ENCODE data around the gene ACTMAP.

ACTMAP gene

GRCh38 chr19:40717880-40718773, 32.1 kb downstream of the ACTMAP start:
- DNase-seq, result no peak

GRCh38 chr19:40717325-40717879, 32.9 kb downstream of the ACTMAP start:
- Histone ChIP-seq H3K36me3 (no peaks in the 10 kb centered on the region), H3K4me3 (ENCODE audit: low read depth, low read length) (peak overlapping the region; percentile 84), H3K4me1 (peaks cover 4% of the 10 kb centered on the region; the same call in 1 of the 2 replicates), H3K27me3 (no peaks in the 10 kb centered on the region), H3K9me3 (no peaks in the 10 kb centered on the region)
- TF ChIP-seq CTCF (IDR thresholded peaks at IDR 0.05; ENCODE audit: low read depth, low read length), result no peak
- no peak for DNase-seq

More at GRCh38 chr19:40717880-40718773, 32.1 kb downstream of the ACTMAP start:
- Histone ChIP-seq H3K4me1 (peaks cover 4% of the 10 kb centered on the region; the same call in 1 of the 2 replicates), H3K9me3 (no peaks in the 10 kb centered on the region), H3K27me3 (no peaks in the 10 kb centered on the region), H3K4me3 (ENCODE audit: low read depth, low read length) (peak overlapping the region; percentile 84), H3K36me3 (no peaks in the 10 kb centered on the region)
- TF ChIP-seq CTCF (IDR thresholded peaks at IDR 0.05; ENCODE audit: low read depth, low read length), result no peak

GRCh38 chr19:40716482-40717324, 33.6 kb downstream of the ACTMAP start, which contains the start of the genes COQ8B and ITPKC:
Gene COQ8B (minus strand): TSS chr19:40716886. CDS start chr19:40714632, 2,254 bp downstream.
Gene ITPKC (plus strand): TSS chr19:40717112. CDS start chr19:40717136, 24 bp downstream.
- H3K27me3 ChIP-seq, result no peaks in the 10 kb centered on the region
- peak within 1 kb of the TSS; percentile 84 for H3K4me3 ChIP-seq (ENCODE audit: low read depth, low read length)
- TF ChIP-seq CTCF (IDR thresholded peaks at IDR 0.05; ENCODE audit: low read depth, low read length), result no peak
- H3K36me3 ChIP-seq, result no peaks in the 10 kb centered on the region
- H3K4me1 ChIP-seq, result peaks cover 4% of the 10 kb centered on the region; the same call in 1 of the 2 replicates
- peak; percentile 100 for DNase-seq
- no peaks in the 10 kb centered on the region for H3K9me3 ChIP-seq

GRCh38 chr19:40716031-40716481, 34.2 kb downstream of the ACTMAP start:
- H3K36me3 ChIP-seq, result no peaks in the 10 kb centered on the region
- peaks cover 4% of the 10 kb centered on the region; the same call in 1 of the 2 replicates for H3K4me1 ChIP-seq
- H3K4me3 ChIP-seq (ENCODE audit: low read depth, low read length), result peak overlapping the region; percentile 84
- DNase-seq, result peak; percentile 53
- H3K9me3 ChIP-seq, result no peaks in the 10 kb centered on the region
- no peaks in the 10 kb centered on the region for H3K27me3 ChIP-seq
- no peak for TF ChIP-seq CTCF (IDR thresholded peaks at IDR 0.05; ENCODE audit: low read depth, low read length)

GRCh38 chr19:40714441-40715299, 35.6 kb downstream of the ACTMAP start:
- H3K36me3 ChIP-seq, result no peaks in the 10 kb centered on the region
- DNase-seq, result peak; percentile 93
- TF ChIP-seq CTCF (IDR thresholded peaks at IDR 0.05; ENCODE audit: low read depth, low read length), result peak; percentile 3; the same call in 1 of the 2 replicates

More at GRCh38 chr19:40714441-40715299, 35.6 kb downstream of the ACTMAP start:
- H3K27me3 ChIP-seq, result no peaks in the 10 kb centered on the region
- peak overlapping the region; percentile 84 for H3K4me3 ChIP-seq (ENCODE audit: low read depth, low read length)
- peaks cover 4% of the 10 kb centered on the region; the same call in 1 of the 2 replicates for H3K4me1 ChIP-seq
- H3K9me3 ChIP-seq, result no peaks in the 10 kb centered on the region

All from BE2C (cell line).